Astrocyte (in vitro differentiated cells and primary cell): ENCODE data around the gene RAB14.

Experiments used
- CTCF ChIP-seq: IDR thresholded peaks from 2 replicates; pipeline ENCODE4 v1.5.1; 2011; ENCODE audit warnings: low read depth, mild to moderate bottlenecking, inconsistent platforms, low read length, moderate library complexity; ENCODE audit not compliant: insufficient read depth
- EZH2 ChIP-seq: IDR thresholded peaks from 2 replicates; pipeline ENCODE4 v1.6.1; 2012; ENCODE audit warnings: mild to moderate bottlenecking, low read length, inconsistent platforms; ENCODE audit not compliant: insufficient read depth

- TF ChIP-seq CTCF = no peak
- TF ChIP-seq EZH2 = no peak
Measured at GRCh38 chr9:121242959-121243346, 41.3 kb upstream of the RAB14 start.
